PC-3 (cell line): ENCODE data around the gene BCL3.
"Not testable (repeated sequence)": the region's sequence is repeated elsewhere in the genome, so short reads cannot be mapped to it uniquely, and the experiment has no call there.

Experiments used
- CTCF ChIP-seq: fragments of 300-600 bp; sonication (generic); conservative IDR thresholded peaks from 2 replicates; pipeline ENCODE4 v1.5.1; 2017; ENCODE audit warnings: antibody characterized with exemption, low read depth, mild to moderate bottlenecking, low read length
- EZH2 ChIP-seq: fragments of 300-600 bp; sonication (generic); IDR thresholded peaks from one replicate; pipeline ENCODE4 v1.6.1; 2017; ENCODE audit warnings: antibody characterized with exemption, mild to moderate bottlenecking, low read length; ENCODE audit not compliant: unreplicated experiment
- EZH2phosphoT487 ChIP-seq: fragments of 300-600 bp; sonication (generic); IDR thresholded peaks from 2 replicates; pipeline ENCODE4 v1.6.1; 2018; ENCODE audit warnings: mild to moderate bottlenecking, antibody characterized with exemption, low read length, borderline replicate concordance

GRCh38 chr19:44709434-44710266 is 38.9 kb upstream of the BCL3 start:
- TF ChIP-seq CTCF, EZH2phosphoT487, EZH2: not testable (repeated sequence)
